PFSK-1 (cell line): ENCODE data around the gene NEGR1.

ENCODE experiments used
- POLR2AphosphoS5 ChIP-seq: IDR thresholded peaks from 2 replicates; pipeline ENCODE4 v1.6.1; 2012; ENCODE audit warnings: low read depth, mild to moderate bottlenecking, control low read depth, low read length, moderate library complexity
- TF ChIP-seq, protein P1 (sequence below), 2 experiments: IDR thresholded peaks; 2 replicates each; pipeline versions ENCODE4 v1.6.1 to v1.8.0; 2011 to 2012; ENCODE audit warnings: low read depth in 2 of 2, low read length in 2 of 2, control low read depth in 1 of 2, inconsistent platforms in 1 of 2, mild to moderate bottlenecking in 1 of 2, moderate library complexity in 1 of 2; ENCODE audit not compliant: insufficient read depth in 1 of 2

- TF ChIP-seq, protein P1, sequence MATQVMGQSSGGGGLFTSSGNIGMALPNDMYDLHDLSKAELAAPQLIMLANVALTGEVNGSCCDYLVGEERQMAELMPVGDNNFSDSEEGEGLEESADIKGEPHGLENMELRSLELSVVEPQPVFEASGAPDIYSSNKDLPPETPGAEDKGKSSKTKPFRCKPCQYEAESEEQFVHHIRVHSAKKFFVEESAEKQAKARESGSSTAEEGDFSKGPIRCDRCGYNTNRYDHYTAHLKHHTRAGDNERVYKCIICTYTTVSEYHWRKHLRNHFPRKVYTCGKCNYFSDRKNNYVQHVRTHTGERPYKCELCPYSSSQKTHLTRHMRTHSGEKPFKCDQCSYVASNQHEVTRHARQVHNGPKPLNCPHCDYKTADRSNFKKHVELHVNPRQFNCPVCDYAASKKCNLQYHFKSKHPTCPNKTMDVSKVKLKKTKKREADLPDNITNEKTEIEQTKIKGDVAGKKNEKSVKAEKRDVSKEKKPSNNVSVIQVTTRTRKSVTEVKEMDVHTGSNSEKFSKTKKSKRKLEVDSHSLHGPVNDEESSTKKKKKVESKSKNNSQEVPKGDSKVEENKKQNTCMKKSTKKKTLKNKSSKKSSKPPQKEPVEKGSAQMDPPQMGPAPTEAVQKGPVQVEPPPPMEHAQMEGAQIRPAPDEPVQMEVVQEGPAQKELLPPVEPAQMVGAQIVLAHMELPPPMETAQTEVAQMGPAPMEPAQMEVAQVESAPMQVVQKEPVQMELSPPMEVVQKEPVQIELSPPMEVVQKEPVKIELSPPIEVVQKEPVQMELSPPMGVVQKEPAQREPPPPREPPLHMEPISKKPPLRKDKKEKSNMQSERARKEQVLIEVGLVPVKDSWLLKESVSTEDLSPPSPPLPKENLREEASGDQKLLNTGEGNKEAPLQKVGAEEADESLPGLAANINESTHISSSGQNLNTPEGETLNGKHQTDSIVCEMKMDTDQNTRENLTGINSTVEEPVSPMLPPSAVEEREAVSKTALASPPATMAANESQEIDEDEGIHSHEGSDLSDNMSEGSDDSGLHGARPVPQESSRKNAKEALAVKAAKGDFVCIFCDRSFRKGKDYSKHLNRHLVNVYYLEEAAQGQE (IDR thresholded peaks at IDR 0.05; ENCODE audit: insufficient read depth in 1 of 2, low read depth in 2 of 2, low read length in 2 of 2) = no peak
- TF ChIP-seq POLR2AphosphoS5 = no peak
Measured at GRCh38 chr1:71850515-71850914, 431.8 kb downstream of the NEGR1 start.
